GM12864 (cell line): ENCODE data around the gene MAPRE2.

Experiments used
- DNase-seq: peaks from one replicate; pipeline ENCODE4 v3.0.0-alpha.2; 2011; ENCODE audit warnings: low read depth
- H3K4me3 ChIP-seq: 2 replicates; pipeline ENCODE4 v1.5.1; 2011; ENCODE audit warnings: mild to moderate bottlenecking, low read depth, low read length, control low read depth
- TF ChIP-seq, protein P1 (sequence below): IDR thresholded peaks from 2 replicates; pipeline ENCODE4 v1.5.1; 2011; ENCODE audit warnings: low read depth, mild to moderate bottlenecking, moderate library complexity, low read length, control low read depth, inconsistent platforms; ENCODE audit errors: missing control alignments

The MAPRE2 gene

DNA sequence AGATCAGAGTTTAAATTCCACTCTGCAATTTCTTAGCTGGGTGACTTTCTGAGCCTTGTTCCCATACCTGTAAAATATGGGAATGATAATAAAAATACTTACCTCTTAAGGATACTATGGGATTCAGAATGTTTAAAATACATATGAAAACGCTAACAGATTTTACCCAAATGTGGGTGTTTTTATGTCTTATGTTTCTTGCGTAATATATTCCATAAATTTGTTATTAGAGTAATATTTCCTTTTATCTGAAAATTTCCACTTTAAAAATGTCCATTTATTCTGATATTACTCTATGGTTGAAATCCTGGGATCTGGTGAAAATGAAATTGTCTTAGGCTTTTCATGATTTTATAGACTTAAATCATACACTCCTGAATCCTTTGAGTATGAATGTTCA, 45.5 kb downstream of the MAPRE2 start:
- TF ChIP-seq, protein P1, sequence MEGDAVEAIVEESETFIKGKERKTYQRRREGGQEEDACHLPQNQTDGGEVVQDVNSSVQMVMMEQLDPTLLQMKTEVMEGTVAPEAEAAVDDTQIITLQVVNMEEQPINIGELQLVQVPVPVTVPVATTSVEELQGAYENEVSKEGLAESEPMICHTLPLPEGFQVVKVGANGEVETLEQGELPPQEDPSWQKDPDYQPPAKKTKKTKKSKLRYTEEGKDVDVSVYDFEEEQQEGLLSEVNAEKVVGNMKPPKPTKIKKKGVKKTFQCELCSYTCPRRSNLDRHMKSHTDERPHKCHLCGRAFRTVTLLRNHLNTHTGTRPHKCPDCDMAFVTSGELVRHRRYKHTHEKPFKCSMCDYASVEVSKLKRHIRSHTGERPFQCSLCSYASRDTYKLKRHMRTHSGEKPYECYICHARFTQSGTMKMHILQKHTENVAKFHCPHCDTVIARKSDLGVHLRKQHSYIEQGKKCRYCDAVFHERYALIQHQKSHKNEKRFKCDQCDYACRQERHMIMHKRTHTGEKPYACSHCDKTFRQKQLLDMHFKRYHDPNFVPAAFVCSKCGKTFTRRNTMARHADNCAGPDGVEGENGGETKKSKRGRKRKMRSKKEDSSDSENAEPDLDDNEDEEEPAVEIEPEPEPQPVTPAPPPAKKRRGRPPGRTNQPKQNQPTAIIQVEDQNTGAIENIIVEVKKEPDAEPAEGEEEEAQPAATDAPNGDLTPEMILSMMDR, result no peak
- no peak overlapping the region for H3K4me3 ChIP-seq
- no peak for DNase-seq

DNA sequence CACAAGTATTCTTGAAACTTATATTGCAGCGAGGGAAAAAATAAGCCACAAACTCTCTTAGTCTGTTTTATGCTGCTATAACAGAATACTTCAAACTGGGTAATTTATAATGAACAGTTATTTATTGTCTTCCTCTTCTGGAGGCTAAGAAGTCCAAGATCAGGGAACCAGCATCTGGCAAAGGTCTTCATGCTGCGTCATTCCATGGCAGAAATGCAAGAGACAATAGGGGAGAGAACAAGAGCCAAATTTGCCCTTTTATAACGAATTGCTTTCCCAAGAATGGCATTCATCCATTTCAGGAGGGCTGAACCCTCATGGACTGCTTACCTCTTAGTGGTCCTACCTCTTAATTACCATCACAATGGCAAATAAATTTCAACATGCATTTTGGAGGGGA, 46.5 kb downstream of the MAPRE2 start:
- no peak overlapping the region for H3K4me3 ChIP-seq
- TF ChIP-seq, protein P1, result no peak
- DNase-seq, result no peak

DNA sequence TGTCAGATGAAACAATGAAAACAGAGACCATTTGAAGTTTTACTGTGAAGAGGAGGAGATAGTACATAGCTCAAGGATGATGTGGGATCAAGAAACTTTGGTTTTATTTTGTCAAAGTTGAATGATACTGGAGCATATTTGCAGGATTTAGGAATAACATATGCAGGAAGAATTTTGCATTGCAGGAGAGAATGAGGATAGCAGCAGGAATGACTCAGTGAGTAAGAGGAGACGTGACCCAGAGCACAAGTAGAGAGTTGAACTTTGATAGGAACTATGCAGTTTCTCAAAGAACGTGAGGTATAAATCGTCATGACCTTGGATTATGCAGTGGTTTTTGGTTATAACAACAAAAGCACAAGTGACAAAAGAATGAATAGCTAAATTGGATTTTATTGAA, 47.7 kb downstream of the MAPRE2 start:
- H3K4me3 ChIP-seq, result no peak overlapping the region
- DNase-seq, result no peak
- TF ChIP-seq, protein P1, result no peak

DNA sequence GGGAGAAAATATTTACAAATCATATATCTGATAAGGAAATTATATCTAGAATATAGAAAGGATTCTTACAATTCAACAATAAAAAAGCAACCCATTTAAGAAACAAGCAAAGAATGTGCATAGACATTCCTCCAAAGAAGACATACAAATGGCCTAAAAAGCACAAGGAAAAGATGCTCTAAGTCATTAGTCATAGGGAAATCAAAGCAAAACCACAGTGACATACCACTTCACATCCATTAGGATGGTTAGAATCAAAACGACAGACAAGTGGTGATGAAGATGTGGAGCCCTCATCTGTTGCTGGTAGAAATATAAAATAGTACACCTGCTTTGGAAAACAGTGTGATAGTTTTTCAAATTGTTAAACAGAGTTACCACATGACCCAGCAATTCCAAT, 48.2 kb downstream of the MAPRE2 start:
- TF ChIP-seq, protein P1, result no peak
- no peak overlapping the region for H3K4me3 ChIP-seq
- no peak for DNase-seq

DNA sequence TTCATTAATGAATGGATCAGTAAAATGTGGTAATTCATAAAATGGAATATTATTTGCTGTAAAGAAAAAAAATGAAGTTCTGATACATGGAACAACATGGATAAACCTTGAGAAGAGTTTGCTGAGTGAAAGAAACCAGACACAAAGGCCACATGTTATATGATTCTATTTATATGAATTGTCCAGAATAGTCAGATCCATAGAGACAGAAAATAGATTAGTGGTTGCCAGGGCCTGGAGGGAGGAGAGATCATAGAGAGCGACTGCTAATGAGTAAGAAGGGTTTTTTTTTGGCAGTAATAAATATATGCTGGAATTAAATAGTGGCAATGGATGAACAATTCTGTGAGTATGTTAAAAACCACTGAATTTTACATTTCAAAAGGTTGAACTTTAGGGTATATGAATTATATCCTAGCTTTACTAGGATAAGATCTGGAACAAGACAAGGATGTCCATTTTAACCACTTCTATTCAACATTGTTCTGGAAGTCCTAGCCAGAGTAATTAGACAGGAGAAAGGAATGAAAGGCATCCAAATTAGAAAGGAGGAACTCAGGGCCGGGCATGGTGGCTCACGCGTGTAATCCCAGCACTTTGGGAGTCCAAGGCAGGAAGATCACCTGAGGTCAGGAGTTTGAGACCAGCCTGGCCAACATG, 48.8 kb downstream of the MAPRE2 start:
- no peak for DNase-seq
- TF ChIP-seq, protein P1, result no peak
- no peak overlapping the region for H3K4me3 ChIP-seq

DNA sequence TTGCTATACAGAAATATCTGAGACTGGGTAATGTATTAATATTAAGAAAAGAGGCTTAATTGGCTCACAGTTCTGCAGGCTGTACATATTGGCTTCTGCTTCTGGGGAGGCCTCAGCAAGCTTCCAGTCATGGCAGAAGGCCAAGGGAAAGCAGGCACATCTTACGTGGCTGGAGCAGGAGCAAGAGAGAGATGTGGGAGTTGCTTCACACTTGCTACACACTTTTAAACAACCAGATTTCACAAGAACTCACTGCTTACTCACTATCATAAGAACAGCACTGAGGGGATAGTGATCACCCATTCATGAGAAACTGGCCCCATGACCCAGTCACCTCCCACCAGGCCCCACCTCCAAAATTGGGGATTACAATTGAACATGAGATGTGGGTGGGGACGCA, 50.6 kb downstream of the MAPRE2 start:
- TF ChIP-seq, protein P1, result no peak
- DNase-seq, result no peak
- no peak overlapping the region for H3K4me3 ChIP-seq

DNA sequence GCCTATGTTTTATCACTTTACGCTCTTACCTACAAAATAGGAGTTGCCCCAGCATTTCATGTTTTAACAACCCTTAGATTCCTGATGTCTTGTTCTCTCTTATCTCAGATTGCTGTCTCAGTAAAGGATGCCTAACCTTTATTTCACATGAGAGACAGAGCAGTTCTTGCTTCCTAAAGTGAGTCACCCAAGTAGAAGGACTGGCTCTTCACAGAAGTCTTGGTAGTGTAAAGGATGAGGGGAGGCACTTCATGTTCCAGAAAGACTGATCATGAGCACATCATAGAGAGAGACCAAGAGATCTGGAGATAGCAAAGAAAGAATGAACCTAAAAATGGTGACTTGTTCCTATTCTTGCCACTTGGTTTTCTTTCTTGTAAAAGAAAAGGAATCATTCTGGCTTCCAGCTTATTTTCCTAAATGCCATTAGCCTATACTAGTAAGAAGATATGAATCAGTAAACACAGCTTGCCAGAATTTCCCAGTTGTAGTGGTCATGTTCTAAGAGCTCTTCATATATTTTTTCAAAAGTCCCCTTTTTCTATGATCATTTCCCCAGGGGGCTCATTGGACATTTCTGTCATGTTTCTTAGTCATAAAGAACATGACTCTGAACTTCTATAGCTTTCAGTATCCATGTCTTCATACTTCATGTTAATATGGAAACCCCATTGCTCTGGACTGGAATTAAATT, 54.9 kb downstream of the MAPRE2 start:
- TF ChIP-seq, protein P1, result no peak
- DNase-seq, result no peak

More for the DNA sequence above, 54.9 kb downstream of the MAPRE2 start:
- H3K4me3 ChIP-seq, result no peak overlapping the region
